GM12892 (cell line): Measurements from ENCODE around the gene TCF4.

Experiments used
- POLR2A ChIP-seq: IDR thresholded peaks from 2 replicates; pipeline ENCODE4 v1.6.1; 2011; ENCODE audit warnings: low read depth, low read length, control low read depth
- POLR2AphosphoS5 ChIP-seq: IDR thresholded peaks from 2 replicates; pipeline ENCODE4 v1.6.1; 2011; ENCODE audit warnings: low read depth, low read length, control low read depth
- TAF1 ChIP-seq: IDR thresholded peaks from 2 replicates; pipeline ENCODE4 v1.6.1; 2011; ENCODE audit warnings: low read depth, mild to moderate bottlenecking, control low read depth, low read length, borderline replicate concordance

GRCh38 chr18:55385770-55386169, 202.2 kb downstream of the TCF4 start:
- TF ChIP-seq POLR2A (no peak), POLR2AphosphoS5 (no peak), TAF1 (no peak)
